Activated CD8-positive, alpha-beta memory T cell treated with anti-CD3 and anti-CD28 coated beads, Interleukin-2, amount 50 U/mL, for 24 hours (primary cell): ENCODE data around the gene TOMM20.
"Not testable (repeated sequence)": the region's sequence is repeated elsewhere in the genome, so short reads cannot be mapped to it uniquely, and the experiment has no call there.

Source experiments
- DNase-seq: peaks from one replicate; pipeline ENCODE4 v3.0.0-alpha.2; 2020; ENCODE audit errors: extremely low read depth

Gene TOMM20

DNA sequence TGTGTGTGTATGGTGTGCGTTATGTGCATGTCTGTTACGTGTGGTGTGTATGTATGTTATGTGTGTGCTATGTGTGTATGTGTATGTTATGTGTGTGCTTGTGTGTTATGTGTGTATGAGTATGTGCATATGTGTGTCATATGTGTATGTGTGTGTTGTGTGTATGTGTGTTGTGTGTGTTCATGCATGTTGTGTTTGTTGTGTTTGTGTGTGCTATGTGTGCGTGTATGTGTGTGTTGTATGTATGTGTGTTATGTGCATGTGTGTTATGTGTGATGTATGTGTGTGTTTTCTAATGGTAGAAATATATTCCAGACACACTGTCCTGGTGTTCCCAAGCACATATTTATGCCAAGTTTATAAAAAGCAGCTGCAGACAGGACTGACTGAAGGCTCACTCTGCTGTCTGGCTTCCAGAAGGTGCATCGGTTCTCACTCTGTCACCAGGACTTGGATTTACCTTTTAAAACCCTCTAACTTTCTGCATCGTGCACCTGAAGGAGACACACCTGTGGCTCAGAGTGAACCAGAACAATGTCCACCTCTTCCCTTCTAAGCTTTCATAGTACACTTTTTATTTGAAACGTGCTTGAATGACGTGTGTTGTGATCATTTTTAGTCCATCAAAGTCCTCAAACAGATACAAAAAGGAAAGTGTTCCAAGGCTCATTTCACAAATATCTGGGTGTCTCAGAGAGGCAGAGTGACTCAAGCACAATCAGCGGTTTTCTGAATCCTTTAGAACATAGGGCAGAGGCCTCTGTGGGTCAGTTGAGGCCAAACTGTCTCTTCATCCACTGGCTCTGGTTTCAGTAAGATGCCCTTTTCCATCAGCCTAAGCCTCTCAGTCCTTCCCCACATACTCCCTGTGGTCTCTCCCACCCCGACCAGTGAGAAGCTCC lies 49.9 kb downstream of the TOMM20 start:
- no peak for DNase-seq

DNA sequence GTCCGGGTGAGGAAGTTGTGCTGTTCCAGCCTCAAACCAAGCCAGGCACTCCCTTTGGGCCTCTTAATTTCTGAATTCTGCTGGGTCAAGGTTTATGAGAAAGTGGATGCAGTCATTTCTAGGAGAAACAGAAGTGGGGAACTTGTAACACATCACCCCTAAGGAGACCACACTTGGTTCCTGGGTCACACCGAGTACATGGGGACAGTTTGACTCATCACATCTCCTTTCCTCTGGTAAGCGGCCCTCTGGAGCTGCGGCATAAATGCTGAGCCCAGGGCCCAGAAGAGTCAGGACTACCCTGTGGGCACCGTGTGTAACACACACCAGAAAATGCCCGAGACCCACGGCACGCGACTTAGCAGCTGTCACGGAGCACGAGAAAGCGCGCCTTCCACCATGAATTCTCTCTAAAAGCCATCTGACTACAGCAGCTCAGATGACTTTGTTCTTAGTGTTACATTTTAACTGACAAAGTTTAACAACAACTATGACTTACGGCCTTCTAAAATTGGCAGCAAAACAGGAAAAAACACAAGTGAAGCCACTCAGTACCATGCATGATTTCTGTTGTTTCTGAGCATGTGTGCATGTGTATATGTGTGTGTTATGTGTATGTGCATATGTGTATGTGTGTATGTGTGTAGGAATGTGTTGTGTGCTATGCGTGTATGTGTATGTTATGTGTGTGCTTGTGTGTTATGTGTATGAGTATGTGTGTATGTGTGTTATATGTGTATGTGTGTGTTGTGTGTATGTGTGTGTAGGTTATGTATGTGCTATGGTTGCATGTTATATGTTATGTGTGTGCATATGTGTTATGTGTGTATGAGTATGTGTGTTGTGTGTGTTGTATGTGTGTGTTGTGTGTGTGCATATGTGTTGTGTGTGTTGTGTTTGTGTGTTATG lies 50.8 kb downstream of the TOMM20 start:
- no peak for DNase-seq

DNA sequence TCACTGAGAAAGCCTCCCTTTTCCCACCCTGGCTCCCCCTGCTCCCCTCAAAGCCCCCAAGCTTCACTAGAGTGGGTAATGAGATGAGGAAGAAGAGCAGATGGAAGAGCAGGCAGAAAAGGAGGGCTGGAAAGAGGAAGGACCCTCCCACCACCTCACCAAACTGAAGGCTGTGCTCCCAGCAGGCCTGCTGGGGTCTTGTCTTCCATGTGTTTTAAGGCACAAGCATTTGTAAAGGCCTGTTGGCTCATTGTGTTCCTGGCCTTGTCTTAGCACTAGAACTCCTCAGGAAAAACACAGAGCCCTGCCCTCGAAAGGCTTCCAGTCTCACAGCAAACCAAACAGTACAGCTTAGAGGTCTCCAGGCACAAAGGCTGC lies 51.5 kb downstream of the TOMM20 start:
- DNase-seq: no peak

DNA sequence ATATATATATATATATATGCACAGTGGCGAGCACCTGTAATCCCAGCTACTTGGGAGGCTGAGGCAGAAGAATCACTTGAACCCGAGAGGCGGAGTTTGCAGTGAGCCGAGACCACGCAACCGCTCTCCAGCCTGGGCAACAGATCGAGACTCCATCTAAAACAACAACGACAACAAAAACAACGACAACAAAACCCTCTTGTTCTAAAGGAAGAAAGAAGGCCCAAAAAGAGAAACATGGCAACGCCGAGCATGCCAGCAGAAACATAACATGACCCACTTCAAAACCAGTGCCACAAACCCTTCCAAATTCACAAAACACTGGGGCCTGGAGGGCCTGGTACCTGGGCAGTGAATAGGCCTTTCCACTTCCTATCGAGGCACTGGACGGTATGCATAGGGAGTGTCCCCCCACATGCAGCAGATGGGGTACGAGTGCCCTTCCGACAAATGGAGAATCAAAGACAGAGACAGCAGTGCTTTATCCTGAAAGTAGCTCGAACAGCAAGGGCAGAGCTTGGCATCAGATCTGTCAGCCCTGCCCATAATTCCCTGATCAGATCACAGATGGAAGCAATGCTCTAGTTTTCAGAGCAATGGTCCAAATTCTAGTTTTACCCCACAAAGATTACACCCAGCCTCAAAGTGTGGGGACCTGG lies 52.0 kb downstream of the TOMM20 start:
- no peak for DNase-seq

DNA sequence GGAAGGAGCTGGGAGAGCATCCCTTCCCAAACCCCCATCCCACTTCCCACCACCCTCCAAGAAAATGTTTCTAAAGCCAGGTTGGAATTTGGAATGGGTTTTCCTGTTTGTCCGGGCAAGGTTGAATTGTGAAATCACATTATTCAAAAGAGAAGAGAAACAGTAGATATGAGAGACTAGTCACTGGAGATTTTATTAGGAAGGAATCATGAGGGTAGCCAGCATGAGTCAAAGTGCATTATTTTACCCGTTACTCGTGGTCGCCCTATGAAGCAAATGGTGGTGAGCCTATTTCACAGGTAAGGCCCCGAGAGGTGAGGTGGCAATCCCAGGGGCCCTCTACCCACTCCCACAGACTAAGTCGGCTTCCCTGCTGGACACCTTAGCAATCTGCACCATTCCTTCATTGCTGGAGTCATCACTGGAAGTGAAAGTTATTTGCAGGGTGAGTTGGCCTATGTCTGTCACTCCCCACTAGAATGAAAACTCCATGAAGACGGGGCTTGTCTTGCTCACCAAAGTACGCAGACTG lies 52.8 kb downstream of the TOMM20 start:
- no peak for DNase-seq

DNA sequence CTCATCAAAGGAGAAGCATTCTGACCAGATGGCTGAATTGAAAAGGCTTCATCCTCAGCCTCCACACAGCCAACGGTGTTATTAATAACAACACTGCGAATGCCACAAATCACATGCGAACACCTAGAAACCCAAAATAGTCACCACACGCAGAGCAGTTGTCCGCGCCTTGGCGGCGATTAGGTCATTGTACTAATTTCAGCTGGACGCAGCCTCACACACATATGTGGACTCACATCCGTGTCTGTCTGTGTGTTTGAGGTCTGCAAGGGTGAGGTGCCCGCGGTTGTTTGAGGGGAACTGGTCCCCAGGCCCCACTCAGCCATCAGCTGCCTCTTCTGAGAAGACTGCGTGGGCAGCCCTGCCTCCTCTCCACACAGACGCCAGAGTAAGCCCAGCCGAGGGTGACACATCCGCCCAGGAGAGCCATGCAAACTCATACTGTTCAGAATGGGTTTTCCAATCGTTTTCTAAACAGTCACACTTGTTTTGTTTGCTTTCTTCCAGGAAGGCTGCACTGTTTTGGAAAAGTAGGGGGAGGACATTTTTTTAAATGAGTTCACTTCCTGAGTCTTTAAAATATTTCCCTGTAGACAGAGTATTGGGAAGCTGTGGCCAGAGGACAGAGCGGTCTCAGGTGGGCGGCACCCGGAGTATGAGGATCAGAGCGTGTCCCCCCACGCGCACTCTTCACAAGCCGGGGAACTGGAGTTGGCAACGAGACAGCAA lies 53.4 kb downstream of the TOMM20 start:
- peak; percentile 53 for DNase-seq

DNA sequence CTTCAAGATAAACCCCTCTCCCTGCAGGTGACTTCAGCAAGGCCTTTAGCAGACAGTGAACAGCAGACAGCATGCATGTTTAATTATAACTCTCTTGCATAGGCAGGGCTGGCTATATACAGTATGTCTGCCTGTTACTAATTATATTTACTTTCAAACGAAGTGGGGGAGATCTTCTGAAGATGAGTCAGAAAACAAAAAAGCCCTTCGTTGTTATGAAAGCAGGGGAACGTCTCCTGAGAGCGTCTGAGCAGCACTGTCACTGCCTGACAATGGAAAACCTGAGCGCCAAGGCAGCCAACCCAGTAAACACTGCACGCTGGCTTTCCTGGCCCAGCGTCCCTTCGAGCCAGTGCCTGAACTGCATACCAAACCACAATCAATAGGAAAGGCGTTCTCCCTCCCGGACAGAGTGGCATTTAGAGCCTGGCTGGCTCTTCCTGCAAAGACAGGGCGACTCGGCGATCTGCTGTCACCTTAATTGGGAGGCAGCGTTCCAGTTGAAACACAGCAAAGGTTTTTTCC lies 54.1 kb downstream of the TOMM20 start:
- no peak for DNase-seq

DNA sequence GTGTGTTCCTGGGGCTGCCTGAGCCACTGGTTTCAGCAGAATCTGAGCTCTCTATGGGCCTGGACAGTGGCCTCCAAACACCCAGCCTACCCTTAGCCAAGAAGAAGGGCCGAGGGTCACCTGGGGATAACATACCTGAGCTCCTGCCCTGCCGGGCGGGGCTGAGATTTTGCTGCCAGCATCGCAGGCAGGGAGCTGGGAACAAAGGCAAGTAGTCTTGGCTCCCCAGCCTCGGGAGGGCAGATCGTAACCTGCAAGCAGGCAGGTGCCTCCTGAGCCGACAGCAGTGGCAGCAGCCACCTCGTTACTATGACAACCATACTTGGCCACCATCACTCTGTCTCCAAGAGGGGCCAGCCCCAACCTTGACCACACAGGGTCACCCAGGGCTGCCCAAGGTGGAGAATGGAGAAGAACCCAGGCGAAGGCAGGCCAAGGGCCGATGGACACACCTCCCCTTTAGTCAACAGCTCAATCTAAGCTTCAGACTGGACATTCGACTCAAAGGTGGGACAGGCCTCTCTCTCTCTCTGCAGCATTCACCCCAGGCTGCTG lies 54.6 kb downstream of the TOMM20 start:
- no peak for DNase-seq

DNA sequence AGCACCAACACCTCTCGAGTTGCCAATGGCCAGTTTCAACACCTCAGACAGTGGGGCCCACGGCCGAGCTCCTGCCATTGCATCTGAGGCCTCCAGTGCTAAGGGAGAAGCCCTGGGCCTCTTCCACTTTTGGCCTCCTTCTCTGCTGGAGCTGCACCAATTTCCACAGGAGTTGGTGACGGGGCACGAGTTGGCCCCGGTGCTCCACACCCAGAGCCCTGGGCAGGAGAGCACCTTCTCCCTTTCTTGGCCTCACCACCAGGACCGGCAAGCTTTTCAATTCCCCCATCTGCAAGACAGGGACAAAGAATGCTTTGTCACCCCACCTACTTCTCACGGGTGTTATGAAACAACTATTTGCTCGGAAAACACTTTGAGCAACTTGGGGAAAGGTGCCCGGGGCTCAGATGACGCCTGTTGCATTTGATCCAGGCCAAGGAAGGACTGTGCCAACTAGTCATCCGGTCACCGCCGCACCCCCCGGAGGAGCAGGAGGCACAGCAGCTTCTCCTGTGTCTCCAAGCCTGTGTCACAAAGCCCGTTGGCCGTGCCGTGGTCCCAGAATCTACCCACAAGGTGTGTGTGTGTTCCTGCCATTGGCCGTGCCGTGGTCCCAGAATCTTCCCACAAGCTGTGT lies 55.2 kb downstream of the TOMM20 start:
- no peak for DNase-seq

DNA sequence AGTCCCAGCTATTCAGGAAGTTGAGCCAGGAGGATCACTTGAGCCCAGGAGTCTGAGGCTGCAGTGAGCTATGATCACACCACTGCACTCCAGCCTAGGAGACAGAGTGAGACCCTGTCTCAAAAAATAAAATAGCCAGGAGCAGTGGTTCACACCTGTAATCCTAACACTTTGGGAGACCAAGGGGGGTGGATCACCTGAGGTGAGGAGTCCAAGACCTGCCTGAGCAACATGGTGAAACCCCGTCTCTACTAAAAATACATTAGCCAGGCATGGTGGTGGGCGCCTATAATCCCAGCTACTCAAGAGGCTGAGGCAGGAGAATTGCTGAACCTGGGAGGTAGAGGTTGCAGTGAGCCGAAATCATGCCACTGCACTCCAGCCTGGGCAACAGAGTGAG lies 56.1 kb downstream of the TOMM20 start:
- DNase-seq: not testable (repeated sequence)

DNA sequence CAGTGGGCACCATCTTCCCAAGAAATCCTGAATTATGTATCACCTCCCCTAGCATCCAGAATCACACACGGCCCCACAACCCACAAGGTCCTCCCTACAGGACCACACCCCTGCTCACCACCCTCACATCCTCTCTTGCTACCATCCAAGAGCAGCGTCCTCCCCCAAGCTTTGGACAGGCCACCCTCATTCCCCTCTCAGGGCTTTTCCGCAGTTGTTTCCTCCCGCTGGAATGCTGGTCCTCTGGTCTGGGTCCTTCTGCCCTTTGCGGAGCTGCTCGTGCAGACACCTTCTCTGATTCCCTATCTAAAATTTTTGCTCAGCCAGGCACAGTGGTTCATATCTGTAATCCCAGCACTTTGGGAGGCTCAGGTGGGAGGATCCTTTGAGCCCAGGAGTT lies 56.5 kb downstream of the TOMM20 start:
- DNase-seq: no peak

DNA sequence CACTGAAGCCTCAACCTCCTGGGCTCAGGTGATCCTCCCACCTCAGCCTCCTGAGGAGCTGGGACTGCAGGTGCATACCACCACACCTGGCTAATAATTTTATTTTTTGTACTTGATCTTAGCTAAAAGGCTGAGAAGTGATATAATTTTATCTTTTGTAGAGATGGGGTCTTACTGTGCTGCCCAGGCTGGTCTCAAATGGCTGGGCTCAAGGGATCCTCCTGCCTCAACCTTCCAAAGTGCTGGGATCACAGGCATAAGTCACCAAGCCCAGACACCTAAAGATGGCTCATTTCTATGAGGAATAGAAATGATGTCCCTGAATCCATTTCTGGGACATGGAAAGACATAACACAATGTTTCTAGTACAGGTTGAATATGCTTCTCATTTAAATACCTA lies 57.8 kb downstream of the TOMM20 start:
- DNase-seq: no peak

DNA sequence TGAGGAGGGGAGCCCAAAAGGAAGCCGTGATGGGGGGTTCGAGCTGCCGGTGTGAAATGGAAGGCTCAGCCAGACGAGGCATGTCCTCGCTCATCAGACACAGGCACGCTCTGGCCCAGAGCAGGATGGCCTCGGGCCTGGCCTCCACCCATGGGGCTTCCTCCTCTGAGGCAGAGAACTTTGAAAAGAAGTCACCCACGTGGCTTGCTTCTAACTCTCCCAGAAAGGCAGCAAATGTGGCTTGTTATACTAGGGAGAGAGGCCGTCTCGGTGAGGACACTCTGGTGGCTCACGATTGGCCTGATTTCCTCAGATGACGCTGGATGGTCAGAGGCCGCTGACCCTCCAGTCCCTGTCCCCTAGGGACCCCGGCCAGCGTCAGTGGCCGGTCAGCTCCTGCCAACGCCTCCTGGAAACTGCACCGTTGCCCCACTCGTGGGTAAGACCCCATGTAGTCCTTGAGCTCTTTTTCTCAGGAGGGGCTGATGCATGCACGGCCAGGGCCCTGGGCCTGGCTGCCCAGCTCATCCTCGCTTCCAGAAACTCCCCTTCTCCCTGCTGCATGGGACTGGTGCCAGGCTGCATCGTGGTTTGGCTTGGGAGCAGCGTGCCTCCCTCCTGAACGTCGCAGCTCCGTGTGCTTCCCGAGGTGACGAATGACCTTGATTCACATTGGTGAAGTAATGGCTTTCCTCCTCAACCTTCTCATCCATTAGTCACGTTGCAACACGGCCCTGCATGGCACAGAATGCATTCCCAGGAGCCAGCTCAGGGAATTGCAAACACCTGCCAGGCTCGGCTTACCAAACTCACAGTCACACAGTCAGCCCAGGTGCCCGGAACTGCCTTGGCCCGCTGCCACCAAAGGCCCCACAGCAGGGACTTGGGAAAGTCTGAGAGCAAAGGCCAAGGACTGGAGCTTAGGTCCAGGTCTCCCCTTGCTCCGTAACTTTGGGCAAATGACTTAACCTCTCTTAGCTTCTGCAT lies 58.8 kb downstream of the TOMM20 start:
- no peak for DNase-seq

DNA sequence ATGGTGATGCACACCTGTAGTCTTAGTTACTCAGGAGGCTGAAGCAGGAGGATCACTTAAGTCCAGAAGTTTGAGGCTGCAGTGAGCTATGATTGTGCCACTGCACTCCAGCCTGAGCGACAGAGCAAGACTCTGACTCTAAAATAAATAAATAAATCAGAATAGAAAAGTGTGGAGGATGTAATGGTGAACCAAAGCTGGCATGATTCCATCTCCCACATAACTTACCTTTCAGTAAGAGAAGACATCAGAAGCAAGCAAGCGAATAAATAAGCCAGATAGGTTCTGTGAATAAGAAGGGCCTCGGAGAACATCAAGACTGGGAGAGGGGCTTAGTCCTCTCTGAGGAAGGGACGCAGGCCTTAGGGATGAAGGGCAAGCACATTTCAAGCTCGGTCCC lies 59.5 kb downstream of the TOMM20 start:
- DNase-seq: no peak

DNA sequence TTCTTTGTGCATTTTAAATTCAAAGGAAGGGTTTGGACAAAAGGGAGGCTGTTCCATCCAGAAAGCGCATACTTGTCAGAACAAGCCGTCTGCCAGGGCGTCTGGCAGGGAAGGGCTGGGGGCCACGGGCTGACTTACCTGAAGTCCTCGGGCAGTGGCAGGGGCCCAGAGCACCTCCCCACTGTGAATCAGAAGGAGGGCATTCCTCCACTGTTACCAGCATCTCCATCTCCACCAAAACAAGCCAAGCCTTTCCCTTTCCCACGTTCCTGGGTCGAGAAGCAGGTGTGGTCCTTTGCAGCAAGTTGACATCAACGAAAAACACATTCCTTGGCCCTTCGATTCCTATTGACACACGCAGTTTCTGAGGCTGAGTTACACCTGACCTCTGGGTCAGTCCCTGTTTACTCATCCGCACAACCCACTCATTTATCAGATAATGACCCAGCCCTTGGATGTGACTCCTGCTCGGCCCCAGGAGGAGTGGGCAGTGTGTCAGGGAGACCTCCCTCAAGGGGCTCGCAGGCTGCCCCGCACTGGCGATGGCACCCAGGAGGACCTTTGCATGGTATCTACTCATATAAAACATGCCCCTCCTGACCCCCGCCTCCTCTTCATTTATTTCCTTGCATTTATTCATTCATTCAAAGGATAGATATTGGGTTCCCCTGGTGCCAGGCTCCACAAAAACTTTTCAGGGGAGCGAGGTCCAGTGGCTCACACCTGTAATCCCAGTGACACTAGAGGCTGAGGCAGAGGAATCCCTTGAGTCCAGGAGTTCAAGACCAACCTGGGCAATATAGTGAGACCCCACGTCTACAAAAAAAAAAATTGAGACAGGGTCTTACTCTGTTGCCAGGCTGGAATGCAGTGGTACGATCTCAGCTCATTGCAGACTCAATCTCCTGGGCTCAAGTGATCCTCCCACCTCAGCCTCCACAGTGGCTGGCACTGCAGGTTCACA lies 60.2 kb downstream of the TOMM20 start:
- no peak for DNase-seq

DNA sequence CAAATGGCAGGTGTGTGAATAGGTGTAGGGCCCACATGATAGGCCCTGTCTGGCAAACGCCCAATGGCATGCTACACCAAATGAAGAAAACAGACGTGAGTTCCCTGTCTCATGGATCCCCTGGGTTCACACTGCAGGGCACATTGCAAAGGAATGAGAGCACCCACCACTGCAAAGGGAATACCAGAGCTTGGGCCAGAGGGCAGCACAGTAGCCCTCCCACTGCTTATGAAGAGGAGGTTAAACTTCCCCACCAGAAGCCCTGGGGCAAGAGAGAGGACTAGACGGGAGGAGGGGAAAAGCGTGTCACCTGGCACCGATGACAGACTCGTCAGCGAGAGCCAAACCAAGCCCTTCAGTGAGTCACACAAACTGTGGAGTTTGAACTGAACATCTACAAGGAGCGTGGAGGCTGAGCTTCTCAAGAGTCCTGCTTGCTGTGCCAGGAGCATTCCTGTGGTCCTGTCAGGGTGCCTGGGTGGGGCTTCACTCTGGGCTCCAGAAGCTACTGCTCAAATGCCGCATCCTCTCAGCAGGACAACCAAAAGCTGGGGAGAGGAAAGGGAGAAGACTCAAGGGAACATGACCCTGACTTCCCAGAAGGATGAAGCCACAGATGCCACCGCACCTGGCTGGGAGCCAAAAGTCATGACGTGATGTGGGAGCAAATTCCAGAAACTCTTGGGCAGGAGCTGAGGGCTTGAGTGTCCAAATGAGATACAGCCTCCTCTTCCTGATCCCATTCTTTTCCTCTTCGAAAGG lies 61.1 kb downstream of the TOMM20 start:
- no peak for DNase-seq
